Anterior cingulate cortex (tissue), 58 donors: Measurements from ENCODE around the gene MVD.

Source experiments
- DNase-seq, 58 donors: peaks; one replicate each; lab custom pipeline; 2025; lab: John Stamatoyannopoulos, UW

Gene MVD

GRCh38 chr16:88631384-88631783 lies 31.5 kb downstream of the MVD start:
- no peak for DNase-seq

- no peak for DNase-seq
Observed at GRCh38 chr16:88630941-88631340, 31.9 kb downstream of the MVD start.

GRCh38 chr16:88630433-88630832 lies 32.5 kb downstream of the MVD start:
- DNase-seq = no peak

- no peak for DNase-seq
Observed at GRCh38 chr16:88629835-88630234, 33.1 kb downstream of the MVD start.

GRCh38 chr16:88628512-88628974 lies 34.3 kb downstream of the MVD start:
- DNase-seq = no peak

GRCh38 chr16:88627531-88628411 lies 35.1 kb downstream of the MVD start:
- no peak for DNase-seq

GRCh38 chr16:88626646-88627045 lies 36.2 kb downstream of the MVD start:
- no peak for DNase-seq

GRCh38 chr16:88624977-88625576 lies 37.8 kb downstream of the MVD start:
- no peak for DNase-seq

- no peak for DNase-seq
Observed at GRCh38 chr16:88624481-88624880, 38.4 kb downstream of the MVD start.

GRCh38 chr16:88623858-88624257 lies 39.0 kb downstream of the MVD start:
- DNase-seq = no peak

- peak in 9 of 58 donors; percentile 8 to 76 (median 28) for DNase-seq
Observed at GRCh38 chr16:88622866-88623265, 40.0 kb downstream of the MVD start.

- DNase-seq = no peak
Observed at GRCh38 chr16:88622125-88622524, 40.8 kb downstream of the MVD start.

- DNase-seq = no peak
Observed at GRCh38 chr16:88619859-88620815, 42.8 kb downstream of the MVD start.

GRCh38 chr16:88618956-88619667 lies 43.8 kb downstream of the MVD start:
- no peak for DNase-seq

- no peak for DNase-seq
Observed at GRCh38 chr16:88618182-88618955, 44.5 kb downstream of the MVD start.

GRCh38 chr16:88617268-88618031 lies 45.4 kb downstream of the MVD start:
- DNase-seq = no peak

GRCh38 chr16:88616736-88617135 lies 46.2 kb downstream of the MVD start:
- DNase-seq = no peak

- DNase-seq = no peak
Observed at GRCh38 chr16:88616320-88616719, 46.6 kb downstream of the MVD start.
